ENCODE measurements around the gene ERMN. TPM values are rescaled to one million over a fixed set of nuclear protein-coding genes. Genes with fewer than 3 reads are reported as not detected.
"Not testable (repeated sequence)": the region's sequence is repeated elsewhere in the genome, so short reads cannot be mapped to it uniquely, and the experiment has no call there.

ERMN gene
- total RNA-seq, 1 donor = 25.1 TPM

DNA sequence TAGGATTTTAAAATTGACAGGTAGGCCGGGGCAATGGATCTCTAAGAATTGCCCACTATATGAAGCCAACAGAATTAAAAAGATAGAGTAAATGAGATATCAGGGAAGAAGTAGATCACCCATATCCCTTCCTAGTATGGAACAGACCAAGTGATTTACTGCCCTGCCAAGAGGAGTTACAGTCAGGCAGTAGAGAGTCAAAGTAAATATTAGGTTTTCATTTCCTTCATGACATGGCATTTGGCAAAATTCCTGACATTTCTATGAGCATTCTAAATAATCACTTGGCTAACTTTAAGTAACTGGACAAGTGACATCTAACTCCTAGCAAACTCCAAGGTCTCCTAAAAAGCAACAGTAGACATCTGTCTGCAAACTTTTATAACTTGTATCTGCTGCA lies 34.6 kb downstream of the ERMN start:
- H3K4me3 ChIP-seq (ENCODE audit: low read length) = no peak overlapping the region

DNA sequence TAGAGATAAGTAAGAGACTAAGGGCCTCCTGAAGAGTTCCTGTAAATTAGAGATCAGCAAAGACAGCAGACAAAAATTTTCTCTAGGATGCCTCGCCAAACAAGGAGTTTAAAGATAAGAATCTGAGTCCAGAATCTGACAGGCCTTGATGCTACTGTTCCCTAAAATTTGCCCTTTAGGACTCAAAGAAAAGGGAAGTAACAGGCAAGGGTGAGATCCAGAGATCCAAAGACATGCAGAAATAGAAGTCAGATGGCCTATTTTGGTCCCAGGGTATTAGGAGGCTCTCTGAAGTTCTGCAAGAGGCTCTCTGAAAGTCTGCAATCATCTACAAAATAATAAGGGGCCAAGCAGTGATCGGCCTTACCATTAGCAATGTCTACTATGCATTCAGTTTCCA lies 35.1 kb downstream of the ERMN start:
- no peaks in the 10 kb centered on the region for H3K27me3 ChIP-seq (ENCODE audit: insufficient read depth, low read length)
- H3K9me3 ChIP-seq (ENCODE audit: low read depth, low read length) = no peaks in the 10 kb centered on the region
- H3K4me3 ChIP-seq (ENCODE audit: low read length) = no peak overlapping the region
- H3K4me1 ChIP-seq (ENCODE audit: insufficient read depth, low read length) = no peaks in the 10 kb centered on the region

More for the DNA sequence above, 34.6 kb downstream of the ERMN start:
- no peaks in the 10 kb centered on the region for H3K27me3 ChIP-seq (ENCODE audit: insufficient read depth, low read length)
- H3K9me3 ChIP-seq (ENCODE audit: low read depth, low read length) = no peaks in the 10 kb centered on the region
- H3K4me1 ChIP-seq (ENCODE audit: insufficient read depth, low read length) = no peaks in the 10 kb centered on the region

DNA sequence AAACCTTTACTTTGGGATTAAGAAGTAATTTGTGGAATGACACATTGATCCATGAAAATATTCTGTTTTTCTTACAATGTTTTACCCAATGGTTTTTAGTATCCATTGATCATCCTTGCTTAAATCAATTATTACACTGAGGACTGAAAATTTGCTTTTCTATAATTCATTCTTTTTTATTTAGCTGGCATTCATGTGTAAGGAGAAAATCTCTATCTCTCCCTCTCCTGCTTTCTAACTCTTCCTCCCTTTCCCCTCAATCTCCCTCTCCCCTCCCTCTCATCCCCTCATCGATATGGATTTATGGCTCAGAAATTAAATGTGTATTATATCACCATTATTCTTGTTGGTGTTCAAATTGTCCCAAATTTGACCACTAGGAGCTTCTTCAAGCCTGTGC lies 38.5 kb downstream of the ERMN start:
- H3K4me3 ChIP-seq (ENCODE audit: low read length) = no peak overlapping the region
- no peaks in the 10 kb centered on the region for H3K27me3 ChIP-seq (ENCODE audit: insufficient read depth, low read length)
- H3K4me1 ChIP-seq (ENCODE audit: insufficient read depth, low read length) = no peaks in the 10 kb centered on the region
- no peaks in the 10 kb centered on the region for H3K9me3 ChIP-seq (ENCODE audit: low read depth, low read length)

DNA sequence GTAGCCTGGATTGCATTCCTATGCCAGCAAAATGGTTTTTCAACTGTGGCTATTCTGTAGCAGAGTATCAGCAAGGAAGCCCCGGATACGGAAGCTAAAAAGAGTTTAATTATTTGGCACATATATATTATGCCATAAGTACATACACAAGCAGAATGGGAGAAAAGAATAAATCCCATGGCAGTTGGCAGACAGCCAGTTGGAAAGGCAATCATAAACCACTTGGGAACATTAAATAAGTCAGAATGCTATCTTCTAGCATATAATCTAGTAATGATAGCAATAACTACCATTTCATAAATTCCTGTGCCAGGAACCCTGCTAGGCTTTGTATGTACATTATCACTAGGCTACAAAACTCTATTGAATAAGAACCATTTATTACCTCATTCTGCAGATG lies 42.2 kb downstream of the ERMN start:
- Histone ChIP-seq H3K9me3 (ENCODE audit: low read depth, low read length) (no peaks in the 10 kb centered on the region), H3K27me3 (ENCODE audit: insufficient read depth, low read length) (no peaks in the 10 kb centered on the region), H3K4me1 (ENCODE audit: insufficient read depth, low read length) (no peaks in the 10 kb centered on the region), H3K4me3 (ENCODE audit: low read length) (no peak overlapping the region)

DNA sequence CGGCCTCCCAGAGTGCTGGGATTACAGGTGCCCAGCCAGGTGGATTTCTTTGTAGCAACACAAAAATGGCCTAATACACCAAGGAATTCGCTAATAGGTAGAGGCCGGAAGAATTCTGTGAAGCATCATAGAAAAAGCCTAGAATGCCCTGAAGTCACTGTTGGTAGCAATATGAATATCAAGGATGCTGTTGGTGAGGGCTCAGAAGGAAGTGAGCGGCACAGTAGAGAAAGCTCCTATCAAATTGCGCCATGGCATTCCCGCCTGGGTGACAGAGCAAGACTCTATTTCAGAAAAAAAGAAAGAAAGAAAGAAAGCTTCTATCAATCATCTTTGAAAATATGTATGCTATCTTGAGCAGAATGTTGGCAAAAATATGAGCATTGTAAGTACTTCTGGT lies 44.3 kb downstream of the ERMN start:
- H3K9me3 ChIP-seq (ENCODE audit: low read depth, low read length) = no peaks in the 10 kb centered on the region
- H3K4me3 ChIP-seq (ENCODE audit: low read length) = no peak overlapping the region
- H3K4me1 ChIP-seq (ENCODE audit: insufficient read depth, low read length) = no peaks in the 10 kb centered on the region
- H3K27me3 ChIP-seq (ENCODE audit: insufficient read depth, low read length) = no peaks in the 10 kb centered on the region

DNA sequence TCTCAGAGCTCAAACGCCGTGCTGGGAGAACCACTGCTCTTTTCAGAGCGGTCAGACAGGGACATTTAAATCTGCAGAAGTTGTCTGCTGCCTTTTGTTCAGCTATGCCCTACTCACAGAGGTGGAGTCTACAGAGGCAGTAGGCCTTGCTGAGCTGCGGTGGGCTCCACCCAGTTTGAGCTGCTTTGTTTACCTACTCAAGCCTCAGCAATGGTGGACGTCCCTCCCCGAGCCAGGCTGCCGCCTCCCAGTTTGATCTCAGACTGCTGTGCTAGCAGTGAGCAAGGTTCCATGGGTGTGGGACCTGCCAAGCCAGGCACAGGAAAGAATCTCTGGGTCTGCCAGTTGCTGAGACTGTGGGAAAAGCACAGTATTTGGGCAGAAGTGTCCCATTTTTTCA lies 46.3 kb downstream of the ERMN start:
- H3K27me3 ChIP-seq (ENCODE audit: insufficient read depth, low read length); H3K4me3 ChIP-seq (ENCODE audit: low read length); H3K9me3 ChIP-seq (ENCODE audit: low read depth, low read length); H3K4me1 ChIP-seq (ENCODE audit: insufficient read depth, low read length): not testable (repeated sequence)

DNA sequence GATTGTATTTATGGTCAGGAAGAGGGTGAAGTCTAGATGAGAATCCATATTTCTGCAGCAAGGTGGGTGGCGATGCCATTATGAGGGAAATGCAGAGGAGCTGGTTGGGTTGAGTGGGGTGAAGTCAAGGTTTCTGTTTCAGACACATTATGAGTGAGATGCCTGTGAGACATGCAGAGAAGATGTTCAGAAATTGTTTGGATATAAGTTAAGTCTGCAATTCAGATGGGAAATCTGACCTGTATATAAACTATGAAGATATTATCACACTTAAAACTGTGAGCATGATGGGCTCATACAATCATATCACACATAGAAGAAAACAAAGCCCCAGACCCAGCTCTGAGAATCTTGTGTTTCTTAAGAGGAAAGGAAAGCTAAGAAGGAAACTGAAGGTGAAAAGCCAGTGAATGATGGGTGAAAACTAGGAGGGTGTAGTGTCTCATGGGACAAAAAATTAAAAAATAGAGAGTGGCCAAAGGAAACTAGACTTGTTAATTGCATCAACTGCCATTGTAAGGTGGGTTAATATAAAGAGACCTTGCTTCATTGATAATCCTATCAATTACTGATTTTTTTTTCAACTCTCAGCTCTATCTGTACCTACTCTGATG lies 53.9 kb downstream of the ERMN start:
- Histone ChIP-seq H3K9me3 (ENCODE audit: low read depth, low read length) (no peaks in the 10 kb centered on the region), H3K4me1 (ENCODE audit: insufficient read depth, low read length) (no peaks in the 10 kb centered on the region), H3K27me3 (ENCODE audit: insufficient read depth, low read length) (no peaks in the 10 kb centered on the region), H3K4me3 (ENCODE audit: low read length) (no peak overlapping the region)

DNA sequence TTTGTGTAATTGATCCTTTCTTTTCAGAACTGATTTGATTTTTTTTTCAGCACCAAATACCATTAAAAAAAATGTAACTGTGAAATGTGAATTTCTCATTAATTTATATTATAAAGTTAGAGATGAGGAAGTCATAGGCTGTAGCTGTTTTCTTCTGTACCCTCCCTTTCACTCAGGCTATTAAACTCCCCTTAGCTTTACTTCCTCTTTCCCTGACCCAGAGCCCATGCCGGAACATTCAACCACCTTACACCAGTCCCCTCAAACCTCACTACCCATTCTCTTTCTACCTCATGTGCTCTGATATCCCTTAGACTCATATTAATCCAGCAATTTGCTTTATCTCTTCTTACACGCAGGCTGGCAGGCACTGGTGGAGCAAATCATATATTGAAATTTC lies 55.7 kb downstream of the ERMN start:
- Histone ChIP-seq H3K9me3 (ENCODE audit: low read depth, low read length) (no peaks in the 10 kb centered on the region), H3K4me3 (ENCODE audit: low read length) (no peak overlapping the region), H3K4me1 (ENCODE audit: insufficient read depth, low read length) (no peaks in the 10 kb centered on the region), H3K27me3 (ENCODE audit: insufficient read depth, low read length) (no peaks in the 10 kb centered on the region)

DNA sequence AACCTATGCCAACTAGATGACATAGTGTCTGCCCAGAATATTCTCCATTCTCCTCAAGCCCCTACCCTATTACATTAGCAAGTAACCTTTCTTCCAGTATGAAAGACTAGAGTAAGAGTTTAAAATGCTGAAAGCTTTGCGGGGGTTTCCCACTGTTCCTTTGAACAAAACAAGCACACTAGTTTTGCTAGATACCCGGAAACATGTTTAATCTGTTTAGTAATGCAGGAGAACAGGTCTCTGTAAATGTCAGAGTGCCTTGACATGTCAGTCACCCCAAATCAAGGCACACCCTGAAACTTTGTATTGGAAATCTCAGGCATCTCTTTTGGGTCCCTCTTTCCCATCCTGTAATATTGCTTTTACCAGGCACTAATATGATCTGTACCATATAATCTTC lies 56.6 kb downstream of the ERMN start:
- Histone ChIP-seq H3K4me1 (ENCODE audit: insufficient read depth, low read length) (no peaks in the 10 kb centered on the region), H3K9me3 (ENCODE audit: low read depth, low read length) (no peaks in the 10 kb centered on the region), H3K4me3 (ENCODE audit: low read length) (no peak overlapping the region), H3K27me3 (ENCODE audit: insufficient read depth, low read length) (no peaks in the 10 kb centered on the region)

Other genes with a start within 250 kb of the ERMN start
- under 0.01 TPM for gene GALNT5, start 68.1 kb downstream of the ERMN start, total RNA-seq
- 766 TPM for gene CYTIP, start 118.3 kb upstream of the ERMN start, total RNA-seq

Measured in mononuclear cell (primary cell).